ENCODE data around the gene ZFC3H1.
"Not testable (repeated sequence)": the region's sequence is repeated elsewhere in the genome, so short reads cannot be mapped to it uniquely, and the experiment has no call there.

Gene ZFC3H1

GRCh38 chr12:71703206-71703605 lies 39.6 kb upstream of the ZFC3H1 start:
- no peak overlapping the region for H3K27ac ChIP-seq (replicated peaks; ENCODE audit: low read length)
- H3K14ac ChIP-seq (ENCODE audit: low read length): no peak overlapping the region
- H3K4me1 ChIP-seq (ENCODE audit: control insufficient read depth in 2 of 2, insufficient read depth in 1 of 2, low read depth in 1 of 2, low read length in 2 of 2): no peaks in the 10 kb centered on the region
- WGBS, 2 donors (ENCODE audit: extremely low coverage in 2 of 2, insufficient read length in 2 of 2, insufficient replicate concordance in 1 of 2): no CpG with 5 or more reads among the region's 2 CpGs
- H2BK12ac ChIP-seq (ENCODE audit: low read length): no peak overlapping the region
- H3K18ac ChIP-seq (ENCODE audit: low read length): no peak overlapping the region
- H3K4me3 ChIP-seq (ENCODE audit: low read length in 2 of 2): no peak overlapping the region
- no peak overlapping the region for H2BK15ac ChIP-seq (ENCODE audit: low read length)
- no peaks in the 10 kb centered on the region for H3K9me3 ChIP-seq (replicated peaks in 1 of 2; ENCODE audit: control insufficient read depth in 2 of 2, insufficient read depth in 1 of 2, low read depth in 1 of 2, low read length in 2 of 2)
- H3K4ac ChIP-seq (ENCODE audit: low read length): no peak overlapping the region
- no peak overlapping the region for H4K8ac ChIP-seq (ENCODE audit: low read depth, low read length)
- no peak overlapping the region for H3K23ac ChIP-seq (ENCODE audit: low read depth, low read length, poor library complexity)
- H2AFZ ChIP-seq (ENCODE audit: low read length): no peak overlapping the region
- H3K36me3 ChIP-seq (replicated peaks in 1 of 2; ENCODE audit: control insufficient read depth in 2 of 2, insufficient read depth in 2 of 2, low read length in 2 of 2): peaks cover 0 to 41% of the 10 kb centered on the region in 2 donors
- no peak overlapping the region for H2AK5ac ChIP-seq (ENCODE audit: low read depth, low read length)
- H4K91ac ChIP-seq (ENCODE audit: low read depth, low read length, poor library complexity): no peak overlapping the region
- no peaks in the 10 kb centered on the region for H3K79me1 ChIP-seq (ENCODE audit: low read depth, low read length)
- no peak overlapping the region for H3K4me2 ChIP-seq (ENCODE audit: insufficient read depth, low read length, poor library complexity, severe bottlenecking)
- H3K9ac ChIP-seq (ENCODE audit: low read depth, low read length, poor library complexity): no peak overlapping the region
- DNase-seq (ENCODE audit: low spot score): no peak
- H3K27me3 ChIP-seq (ENCODE audit: control insufficient read depth in 3 of 3, insufficient read depth in 3 of 3, low read depth in 1 of 3, low read length in 3 of 3): no peaks in the 10 kb centered on the region
- H2BK5ac ChIP-seq (ENCODE audit: low read length): no peak overlapping the region
- H2BK120ac ChIP-seq (ENCODE audit: low read depth, low read length): no peak overlapping the region

GRCh38 chr12:71702590-71702989 lies 38.9 kb upstream of the ZFC3H1 start:
- Histone ChIP-seq H3K14ac (ENCODE audit: low read length) (no peak overlapping the region), H2BK120ac (ENCODE audit: low read depth, low read length) (no peak overlapping the region), H2AFZ (ENCODE audit: low read length) (no peak overlapping the region), H3K23ac (ENCODE audit: low read depth, low read length, poor library complexity) (no peak overlapping the region), H4K8ac (ENCODE audit: low read depth, low read length) (no peak overlapping the region), H3K9me3 (replicated peaks in 1 of 2; ENCODE audit: control insufficient read depth in 2 of 2, insufficient read depth in 1 of 2, low read depth in 1 of 2, low read length in 2 of 2) (no peaks in the 10 kb centered on the region), H3K27me3 (ENCODE audit: control insufficient read depth in 3 of 3, insufficient read depth in 3 of 3, low read depth in 1 of 3, low read length in 3 of 3) (no peaks in the 10 kb centered on the region), H2BK5ac (ENCODE audit: low read length) (no peak overlapping the region), H3K9ac (ENCODE audit: low read depth, low read length, poor library complexity) (no peak overlapping the region), H2BK12ac (ENCODE audit: low read length) (no peak overlapping the region), H3K18ac (ENCODE audit: low read length) (no peak overlapping the region), H3K36me3 (replicated peaks in 1 of 2; ENCODE audit: control insufficient read depth in 2 of 2, insufficient read depth in 2 of 2, low read length in 2 of 2) (peaks cover 0 to 47% of the 10 kb centered on the region in 2 donors), H3K4ac (ENCODE audit: low read length) (no peak overlapping the region), H4K91ac (ENCODE audit: low read depth, low read length, poor library complexity) (no peak overlapping the region), H3K4me3 (ENCODE audit: low read length in 2 of 2) (no peak overlapping the region), H2BK15ac (ENCODE audit: low read length) (no peak overlapping the region), H3K4me2 (ENCODE audit: insufficient read depth, low read length, poor library complexity, severe bottlenecking) (no peak overlapping the region), H3K79me1 (ENCODE audit: low read depth, low read length) (no peaks in the 10 kb centered on the region), H3K27ac (replicated peaks; ENCODE audit: low read length) (no peak overlapping the region), H2AK5ac (ENCODE audit: low read depth, low read length) (no peak overlapping the region), H3K4me1 (ENCODE audit: control insufficient read depth in 2 of 2, insufficient read depth in 1 of 2, low read depth in 1 of 2, low read length in 2 of 2) (no peaks in the 10 kb centered on the region)
- DNase-seq (ENCODE audit: low spot score): no peak
- no CpG with 5 or more reads among the region's 5 CpGs for WGBS, 2 donors (ENCODE audit: extremely low coverage in 2 of 2, insufficient read length in 2 of 2, insufficient replicate concordance in 1 of 2)

GRCh38 chr12:71702181-71702580 lies 38.5 kb upstream of the ZFC3H1 start:
- not testable (repeated sequence) for H4K8ac ChIP-seq (ENCODE audit: low read depth, low read length); H3K9ac ChIP-seq (ENCODE audit: low read depth, low read length, poor library complexity); H3K4me2 ChIP-seq (ENCODE audit: insufficient read depth, low read length, poor library complexity, severe bottlenecking); H2BK15ac ChIP-seq (ENCODE audit: low read length); H4K91ac ChIP-seq (ENCODE audit: low read depth, low read length, poor library complexity); H3K27me3 ChIP-seq (ENCODE audit: control insufficient read depth in 3 of 3, insufficient read depth in 3 of 3, low read depth in 1 of 3, low read length in 3 of 3); H3K27ac ChIP-seq (replicated peaks; ENCODE audit: low read length); H3K18ac ChIP-seq (ENCODE audit: low read length); H3K4me1 ChIP-seq (ENCODE audit: control insufficient read depth in 2 of 2, insufficient read depth in 1 of 2, low read depth in 1 of 2, low read length in 2 of 2); DNase-seq (ENCODE audit: low spot score); H2BK12ac ChIP-seq (ENCODE audit: low read length); H2BK5ac ChIP-seq (ENCODE audit: low read length); H3K4ac ChIP-seq (ENCODE audit: low read length); H3K9me3 ChIP-seq (replicated peaks in 1 of 2; ENCODE audit: control insufficient read depth in 2 of 2, insufficient read depth in 1 of 2, low read depth in 1 of 2, low read length in 2 of 2); H3K79me1 ChIP-seq (ENCODE audit: low read depth, low read length); H2AK5ac ChIP-seq (ENCODE audit: low read depth, low read length); H3K23ac ChIP-seq (ENCODE audit: low read depth, low read length, poor library complexity); H2AFZ ChIP-seq (ENCODE audit: low read length); H2BK120ac ChIP-seq (ENCODE audit: low read depth, low read length); H3K14ac ChIP-seq (ENCODE audit: low read length); H3K4me3 ChIP-seq (ENCODE audit: low read length in 2 of 2)
- WGBS, 2 donors (ENCODE audit: extremely low coverage in 2 of 2, insufficient read length in 2 of 2, insufficient replicate concordance in 1 of 2): no CpG with 5 or more reads among the region's 8 CpGs
- peaks cover 1 to 51% of the 10 kb centered on the region in 2 donors for H3K36me3 ChIP-seq (replicated peaks in 1 of 2; ENCODE audit: control insufficient read depth in 2 of 2, insufficient read depth in 2 of 2, low read length in 2 of 2)

GRCh38 chr12:71695782-71696181 lies 32.1 kb upstream of the ZFC3H1 start:
- H2AK5ac ChIP-seq (ENCODE audit: low read depth, low read length): no peak overlapping the region

More at GRCh38 chr12:71695782-71696181, 32.1 kb upstream of the ZFC3H1 start:
- Histone ChIP-seq H3K27me3 (ENCODE audit: control insufficient read depth in 3 of 3, insufficient read depth in 3 of 3, low read depth in 1 of 3, low read length in 3 of 3) (no peaks in the 10 kb centered on the region), H2BK5ac (ENCODE audit: low read length) (no peak overlapping the region), H2BK15ac (ENCODE audit: low read length) (no peak overlapping the region), H3K4ac (ENCODE audit: low read length) (no peak overlapping the region), H3K23ac (ENCODE audit: low read depth, low read length, poor library complexity) (no peak overlapping the region), H3K4me2 (ENCODE audit: insufficient read depth, low read length, poor library complexity, severe bottlenecking) (no peak overlapping the region), H3K9ac (ENCODE audit: low read depth, low read length, poor library complexity) (no peak overlapping the region), H3K36me3 (replicated peaks in 1 of 2; ENCODE audit: control insufficient read depth in 2 of 2, insufficient read depth in 2 of 2, low read length in 2 of 2) (peaks cover 3 to 48% of the 10 kb centered on the region in 2 donors), H2AFZ (ENCODE audit: low read length) (no peak overlapping the region), H3K79me1 (ENCODE audit: low read depth, low read length) (no peaks in the 10 kb centered on the region), H3K27ac (replicated peaks; ENCODE audit: low read length) (no peak overlapping the region), H3K4me3 (ENCODE audit: low read length in 2 of 2) (no peak overlapping the region), H3K4me1 (ENCODE audit: control insufficient read depth in 2 of 2, insufficient read depth in 1 of 2, low read depth in 1 of 2, low read length in 2 of 2) (peaks cover 0 to 1% of the 10 kb centered on the region in 2 donors), H2BK120ac (ENCODE audit: low read depth, low read length) (no peak overlapping the region), H2BK12ac (ENCODE audit: low read length) (no peak overlapping the region), H3K9me3 (replicated peaks in 1 of 2; ENCODE audit: control insufficient read depth in 2 of 2, insufficient read depth in 1 of 2, low read depth in 1 of 2, low read length in 2 of 2) (no peaks in the 10 kb centered on the region), H3K18ac (ENCODE audit: low read length) (no peak overlapping the region), H4K8ac (ENCODE audit: low read depth, low read length) (no peak overlapping the region), H3K14ac (ENCODE audit: low read length) (no peak overlapping the region), H4K91ac (ENCODE audit: low read depth, low read length, poor library complexity) (no peak overlapping the region)
- DNase-seq (ENCODE audit: low spot score): no peak
- WGBS, 2 donors (ENCODE audit: extremely low coverage in 2 of 2, insufficient read length in 2 of 2, insufficient replicate concordance in 1 of 2): no CpG with 5 or more reads among the region's 1 CpG
